Dermis microvascular lymphatic vessel endothelial cell (primary cell): ENCODE measurements around the gene RAB11A. TPM values are rescaled to one million over a fixed set of nuclear protein-coding genes. Genes with fewer than 3 reads are reported as not detected.
"Not testable (repeated sequence)": the region's sequence is repeated elsewhere in the genome, so short reads cannot be mapped to it uniquely, and the experiment has no call there.

Experiments used
- DNase-seq, 2 donors: peaks; one replicate each; pipeline versions ENCODE4 v3.0.0 to v3.0.0-alpha.2; 2010; ENCODE audit warnings: low read depth in 2 of 2
- total RNA-seq: library from RNA; depleted of rRNA; stranded (reverse); fragments of >200 nt; gene quantifications from 2 replicates; pipeline ENCODE4 v1.2.1, GENCODE V29; 2014

Gene RAB11A
- total RNA-seq, 1 donor from 2014 or later, result 126 TPM

DNA sequence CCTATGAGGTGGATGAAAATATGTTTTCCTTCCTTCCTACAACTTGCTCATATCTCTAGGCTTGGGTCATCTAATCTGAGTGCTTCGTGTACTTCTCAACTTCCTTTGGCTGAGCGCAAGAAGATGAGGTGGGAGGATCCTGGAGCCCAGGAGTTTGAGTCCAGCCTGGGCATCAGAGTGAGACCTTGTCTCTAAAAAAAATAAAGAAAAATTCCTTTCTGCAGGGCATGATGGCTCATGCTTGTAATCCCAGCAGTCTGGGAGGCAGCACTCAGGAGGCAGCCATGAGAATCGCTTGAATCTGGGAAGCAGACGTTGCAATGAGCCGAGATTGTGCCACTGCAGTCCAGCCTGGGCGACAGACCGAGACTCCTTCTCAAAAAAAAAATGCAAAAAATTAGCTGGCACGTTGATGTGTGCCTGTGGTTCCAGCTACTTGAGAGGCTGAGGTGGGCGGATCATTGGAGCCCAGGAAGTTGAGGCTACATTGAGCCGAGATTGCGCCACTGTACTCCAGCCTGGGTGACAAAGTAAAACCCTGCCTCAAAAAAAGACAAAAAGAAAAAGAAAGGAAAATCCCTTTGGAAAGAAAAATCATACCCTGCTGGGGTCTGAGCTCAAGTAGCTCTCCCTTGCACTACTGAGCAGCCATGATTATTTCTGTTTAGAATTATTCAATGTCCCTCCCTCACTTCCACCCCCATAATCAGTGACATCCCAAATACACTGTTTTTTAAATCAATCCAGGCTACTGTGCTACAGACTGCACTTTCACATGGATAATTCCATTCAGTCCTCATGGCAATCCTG, 28.0 kb upstream of the RAB11A start:
- peak in 1 of 2 donors; percentile 67 for DNase-seq

DNA sequence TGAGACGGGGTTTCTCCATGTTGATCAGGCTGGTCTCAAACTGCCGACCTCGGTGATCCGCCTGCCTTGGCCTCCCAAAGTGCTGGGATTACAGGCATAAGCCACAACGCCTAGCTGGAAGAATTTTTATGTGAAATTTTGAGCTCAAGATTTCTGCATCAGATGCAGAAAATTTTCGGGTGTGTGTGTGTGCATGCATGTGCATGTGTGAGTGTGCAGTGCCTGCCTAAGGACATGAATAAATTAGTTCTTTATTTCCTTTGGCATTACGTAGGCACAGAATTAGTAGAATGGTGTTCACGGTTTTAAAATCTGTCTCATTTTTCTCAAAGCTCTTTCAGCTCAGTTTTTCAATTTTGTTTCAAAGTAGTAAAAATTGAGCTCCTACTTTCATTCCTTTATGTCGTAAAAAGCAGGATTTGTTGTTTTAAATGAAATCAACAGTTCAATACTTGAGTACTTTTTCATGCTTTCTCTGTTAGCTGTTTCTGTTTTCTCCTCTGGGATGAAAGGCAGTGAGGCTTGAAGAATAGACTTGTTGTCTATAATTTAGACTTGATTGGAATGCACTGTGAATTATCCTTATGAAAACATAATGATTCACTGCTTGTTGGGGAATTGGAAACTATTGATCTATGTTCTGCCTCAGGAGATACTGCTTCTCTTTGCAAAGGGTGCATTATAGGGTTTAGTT, 23.3 kb upstream of the RAB11A start:
- no peak for DNase-seq

DNA sequence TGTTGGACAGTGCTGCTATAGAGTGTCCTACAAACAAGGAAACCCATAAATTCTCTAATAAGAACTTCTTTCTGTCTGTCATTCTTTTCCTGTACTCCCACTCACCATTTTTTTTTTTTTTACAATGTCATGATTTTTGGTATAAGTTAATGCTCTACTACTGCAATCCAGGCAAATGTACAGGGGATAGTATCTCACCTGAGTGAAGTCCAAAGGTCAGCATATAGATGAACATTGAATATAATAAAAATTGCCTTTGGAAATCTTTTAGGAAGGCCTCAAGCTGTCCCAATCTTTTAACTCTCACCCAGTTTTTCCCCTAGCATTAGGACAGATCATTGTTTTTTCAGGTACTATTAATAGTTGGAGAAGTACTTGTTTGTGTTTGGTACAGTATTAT, 21.3 kb upstream of the RAB11A start:
- no peak for DNase-seq

DNA sequence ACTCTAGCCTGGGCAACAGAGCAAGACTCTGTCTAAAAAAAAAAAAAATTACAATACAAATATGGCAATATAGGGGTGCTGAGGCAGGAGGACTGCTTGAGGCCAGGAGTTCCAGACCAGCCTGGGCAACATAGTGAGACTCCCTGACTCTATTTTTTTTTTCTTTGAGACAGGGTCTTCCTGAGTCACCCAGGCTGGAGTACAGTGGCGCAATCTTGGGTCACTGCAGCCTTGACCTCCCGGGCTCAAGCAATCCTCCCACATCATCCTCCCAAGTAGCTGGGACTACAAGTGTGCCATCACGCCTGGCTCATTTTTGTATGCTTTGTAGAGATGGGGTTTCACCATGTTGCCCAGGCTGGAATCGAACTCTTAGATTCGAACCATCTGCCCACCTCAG, 17.3 kb upstream of the RAB11A start:
- no peak for DNase-seq

- peak; percentile 38 to 68 for DNase-seq
These were observed 12.4 kb upstream of the RAB11A start for GRCh38 chr15:65856821-65857455.

- DNase-seq, result no peak
These were observed 11.4 kb upstream of the RAB11A start for GRCh38 chr15:65857718-65858402.

DNA sequence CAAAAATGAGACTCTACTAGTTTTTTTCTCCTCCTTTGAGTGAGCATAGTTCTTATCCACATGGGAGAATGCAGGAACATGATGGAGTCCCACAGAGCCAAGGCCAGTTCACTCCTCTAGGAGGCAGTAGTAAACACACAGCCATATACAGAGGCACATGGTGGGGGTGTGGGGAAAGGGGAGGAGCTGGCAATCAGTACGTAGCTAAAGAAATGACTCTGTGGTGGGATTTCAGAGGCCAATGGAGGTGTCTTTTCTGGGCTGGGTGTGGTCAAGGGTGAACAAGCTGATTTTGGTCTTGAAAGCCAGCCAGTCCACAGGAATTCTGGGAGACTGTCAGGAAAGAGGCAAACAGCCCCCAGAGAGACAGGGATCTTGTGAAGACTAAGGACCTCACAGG, 6.6 kb upstream of the RAB11A start:
- DNase-seq, result peak in 1 of 2 donors; percentile 70

DNA sequence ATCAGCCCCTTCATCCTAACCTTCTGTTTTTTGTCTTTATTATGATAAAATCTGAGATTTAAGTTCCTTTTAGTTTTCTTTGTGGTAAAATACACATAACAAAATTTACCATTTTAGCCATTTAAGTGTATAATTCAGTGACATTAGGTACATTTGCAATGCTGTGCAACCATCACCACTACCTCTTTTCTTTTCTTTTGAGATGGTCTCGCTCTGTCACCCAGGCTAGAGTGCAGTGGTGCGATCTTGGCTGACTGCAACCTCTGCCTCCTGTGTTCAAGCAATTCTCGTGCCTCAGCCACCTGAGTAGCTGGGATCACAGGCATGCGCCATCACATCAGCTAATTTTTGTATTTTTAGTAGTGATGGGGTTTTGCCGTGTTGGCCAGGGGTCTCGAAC, 6.2 kb upstream of the RAB11A start:
- DNase-seq, result no peak

DNA sequence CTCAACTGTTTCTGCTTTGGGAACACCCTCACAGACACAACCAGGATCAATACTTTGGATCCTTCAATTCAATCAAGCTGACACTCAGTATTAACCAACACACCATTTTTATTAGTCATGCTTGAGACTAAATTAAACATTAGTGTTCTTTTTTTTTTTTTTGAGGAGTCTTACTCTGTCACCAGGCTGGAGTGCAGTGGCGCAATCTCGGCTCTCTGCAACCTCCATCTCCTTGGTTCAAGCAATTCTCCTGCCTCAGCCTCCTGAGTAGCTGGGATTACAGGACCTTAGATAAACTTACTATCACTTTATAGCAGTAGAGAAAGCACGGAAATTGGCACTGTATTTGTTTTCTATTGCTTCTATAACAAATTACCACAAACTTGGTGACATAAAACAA, 2.0 kb upstream of the RAB11A start:
- DNase-seq, result no peak

DNA sequence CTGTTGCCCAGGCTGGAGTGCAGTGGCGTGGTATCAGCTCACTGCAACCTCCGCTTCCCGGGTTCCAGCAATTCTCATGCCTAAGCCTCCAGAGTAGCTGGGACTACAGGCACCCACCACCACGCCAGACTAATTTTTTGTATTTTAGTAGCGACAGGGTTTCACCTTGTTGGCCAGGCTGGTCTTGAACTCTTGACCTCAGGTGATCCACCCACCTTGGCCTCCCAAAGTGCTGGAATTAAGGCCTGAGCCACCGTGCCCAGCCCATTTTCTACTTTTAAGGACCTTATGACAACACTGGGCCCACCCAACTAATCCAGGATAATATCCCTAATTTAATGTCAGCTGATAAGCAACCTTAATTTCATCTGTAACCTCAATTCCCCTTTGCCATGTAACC, 1.4 kb upstream of the RAB11A start:
- DNase-seq, result not testable (repeated sequence)

- no peak for DNase-seq
These were observed 655 bp upstream of the RAB11A start for GRCh38 chr15:65868546-65869125.

DNA sequence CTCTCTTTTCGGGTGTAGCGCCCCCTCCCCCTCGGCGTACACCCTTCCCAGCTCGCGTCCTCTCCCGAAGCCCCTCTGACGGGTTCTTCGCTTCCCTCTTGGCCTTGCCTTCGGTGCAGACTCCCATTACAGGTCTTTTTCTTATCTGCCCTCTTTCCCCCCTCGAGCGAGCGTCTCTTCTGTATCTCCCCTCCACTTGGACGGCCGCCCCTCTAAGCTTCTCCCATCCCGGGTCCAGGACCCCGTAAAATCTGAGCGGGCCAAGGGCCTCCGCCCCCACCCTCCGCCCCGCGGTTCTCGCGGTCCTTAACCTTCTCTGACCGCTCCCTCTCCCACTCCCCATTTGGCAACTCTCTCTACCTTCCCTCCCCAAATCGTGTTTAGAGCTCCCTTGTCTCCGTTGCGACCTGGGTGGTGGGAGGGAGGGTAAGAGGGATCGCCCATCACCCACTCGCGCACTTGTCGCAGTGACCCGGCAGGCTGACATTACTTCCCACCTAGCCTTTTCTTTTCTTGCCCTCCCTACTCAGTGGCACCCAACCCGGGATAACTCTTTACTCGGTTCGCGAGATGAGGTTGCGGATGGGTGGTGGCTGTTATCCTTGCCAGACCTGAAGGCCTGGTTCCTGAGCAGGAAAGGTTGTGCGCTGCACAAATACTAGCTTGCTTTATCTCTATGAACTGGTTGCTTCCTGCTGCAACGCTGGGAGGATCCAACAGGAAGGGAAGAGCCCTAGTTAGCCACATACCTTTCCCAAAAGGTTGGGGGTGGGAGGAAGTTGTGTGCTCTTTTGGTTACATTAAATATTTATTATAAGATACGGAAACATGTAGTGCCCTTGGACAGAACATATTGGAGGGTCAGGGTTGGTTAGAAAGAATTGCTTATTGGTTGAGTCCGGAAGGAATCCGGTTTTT, 922 bp downstream of the RAB11A start:
- peak; percentile 95 to 98 for DNase-seq

DNA sequence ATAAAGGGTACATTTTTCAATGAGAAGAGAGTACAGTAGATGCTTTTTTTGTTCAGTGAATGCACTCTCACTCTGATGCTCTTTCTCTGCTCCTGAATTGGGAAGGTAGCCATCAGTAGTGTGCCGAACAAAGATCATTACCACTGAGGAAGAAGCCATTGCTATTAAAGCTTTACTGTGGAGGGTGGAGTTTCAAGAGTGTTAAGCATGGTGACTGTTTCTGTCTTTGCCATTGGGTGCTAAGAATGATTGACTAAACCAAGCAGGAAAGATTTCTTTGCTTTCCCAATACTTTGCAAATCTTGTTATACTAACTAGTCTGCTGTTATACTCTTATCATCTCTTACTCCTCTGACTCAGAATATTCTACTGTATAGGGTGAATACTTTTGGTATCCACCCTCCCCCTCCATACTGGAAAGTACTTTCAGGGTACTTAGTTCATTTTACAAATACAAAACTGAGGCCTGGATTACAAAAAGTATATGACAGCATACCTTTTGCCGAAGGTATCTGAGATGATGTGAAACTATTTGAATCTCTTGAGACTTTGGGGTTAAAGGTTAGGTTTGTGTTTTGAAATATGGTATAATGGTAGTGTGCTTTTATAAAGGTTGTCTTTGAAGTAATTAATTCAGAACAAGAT, 1.7 kb downstream of the RAB11A start:
- DNase-seq, result peak in 1 of 2 donors; percentile 73

- not testable (repeated sequence) for DNase-seq
These were observed 2.6 kb downstream of the RAB11A start for GRCh38 chr15:65871886-65872285.

GRCh38 chr15:65872596-65872995, 3.3 kb downstream of the RAB11A start:
- DNase-seq, result peak in 1 of 2 donors; percentile 70

GRCh38 chr15:65873256-65873655, 4.0 kb downstream of the RAB11A start:
- no peak for DNase-seq

- no peak for DNase-seq
These were observed 6.2 kb downstream of the RAB11A start for GRCh38 chr15:65875458-65875857.

DNA sequence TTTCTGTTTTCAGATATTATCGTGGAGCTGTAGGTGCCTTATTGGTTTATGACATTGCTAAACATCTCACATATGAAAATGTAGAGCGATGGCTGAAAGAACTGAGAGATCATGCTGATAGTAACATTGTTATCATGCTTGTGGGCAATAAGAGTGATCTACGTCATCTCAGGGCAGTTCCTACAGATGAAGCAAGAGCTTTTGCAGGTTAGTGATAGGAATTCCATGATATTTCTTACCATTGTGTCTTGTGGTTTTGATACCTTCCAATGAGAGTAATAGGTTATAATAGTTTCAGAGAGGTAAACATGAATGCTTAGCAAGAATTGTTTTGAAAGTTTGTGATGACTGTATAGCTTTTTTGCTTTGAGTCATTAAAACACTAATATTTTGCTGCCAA, 8.5 kb downstream of the RAB11A start:
- DNase-seq, result no peak

- peak in 1 of 2 donors; percentile 85 for DNase-seq
These were observed 12.6 kb downstream of the RAB11A start for GRCh38 chr15:65881766-65882434.
